ENCODE results near the gene BTBD9. TPM values are rescaled to one million over a fixed set of nuclear protein-coding genes. Genes with fewer than 3 reads are reported as not detected.

Gene BTBD9
- polyA plus RNA-seq, 1 experiment = 5.4 TPM

- no peaks in the 10 kb centered on the region for H3K27me3 ChIP-seq (ENCODE audit: control insufficient read depth, insufficient read depth, low read length)
- no peak overlapping the region for H3K4me3 ChIP-seq (ENCODE audit: low read depth, low read length)
- POLR2A ChIA-PET = no interaction called here
- TF ChIP-seq, protein P1, sequence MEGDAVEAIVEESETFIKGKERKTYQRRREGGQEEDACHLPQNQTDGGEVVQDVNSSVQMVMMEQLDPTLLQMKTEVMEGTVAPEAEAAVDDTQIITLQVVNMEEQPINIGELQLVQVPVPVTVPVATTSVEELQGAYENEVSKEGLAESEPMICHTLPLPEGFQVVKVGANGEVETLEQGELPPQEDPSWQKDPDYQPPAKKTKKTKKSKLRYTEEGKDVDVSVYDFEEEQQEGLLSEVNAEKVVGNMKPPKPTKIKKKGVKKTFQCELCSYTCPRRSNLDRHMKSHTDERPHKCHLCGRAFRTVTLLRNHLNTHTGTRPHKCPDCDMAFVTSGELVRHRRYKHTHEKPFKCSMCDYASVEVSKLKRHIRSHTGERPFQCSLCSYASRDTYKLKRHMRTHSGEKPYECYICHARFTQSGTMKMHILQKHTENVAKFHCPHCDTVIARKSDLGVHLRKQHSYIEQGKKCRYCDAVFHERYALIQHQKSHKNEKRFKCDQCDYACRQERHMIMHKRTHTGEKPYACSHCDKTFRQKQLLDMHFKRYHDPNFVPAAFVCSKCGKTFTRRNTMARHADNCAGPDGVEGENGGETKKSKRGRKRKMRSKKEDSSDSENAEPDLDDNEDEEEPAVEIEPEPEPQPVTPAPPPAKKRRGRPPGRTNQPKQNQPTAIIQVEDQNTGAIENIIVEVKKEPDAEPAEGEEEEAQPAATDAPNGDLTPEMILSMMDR (IDR thresholded peaks at IDR 0.05; ENCODE audit: insufficient read depth, low read depth, low read length) = no peak
- no peak for DNase-seq (ENCODE audit: low read depth)
- CTCF ChIA-PET = no interaction called here
- no peaks in the 10 kb centered on the region for H3K36me3 ChIP-seq (ENCODE audit: control insufficient read depth, insufficient read depth, low read length)
Observed at GRCh38 chr6:38354037-38354381, 285.7 kb downstream of the BTBD9 start.

GRCh38 chr6:38353310-38354036 lies 286.3 kb downstream of the BTBD9 start:
- ChIA-PET CTCF (interaction anchor here (1.0 kb wide), 1 partner anchor 141 kb away, joined by 3 read pairs; no protein-coding TSS in a partner anchor), POLR2A (no interaction called here)
- Histone ChIP-seq H3K4me3 (ENCODE audit: low read depth, low read length) (no peak overlapping the region), H3K36me3 (ENCODE audit: control insufficient read depth, insufficient read depth, low read length) (no peaks in the 10 kb centered on the region), H3K27me3 (ENCODE audit: control insufficient read depth, insufficient read depth, low read length) (no peaks in the 10 kb centered on the region)
- no peak for DNase-seq (ENCODE audit: low read depth)
- TF ChIP-seq, protein P1 (IDR thresholded peaks at IDR 0.05; ENCODE audit: insufficient read depth, low read depth, low read length) = no peak

- DNase-seq (ENCODE audit: low read depth) = no peak
- no peaks in the 10 kb centered on the region for H3K36me3 ChIP-seq (ENCODE audit: control insufficient read depth, insufficient read depth, low read length)
- TF ChIP-seq, protein P1 (IDR thresholded peaks at IDR 0.05; ENCODE audit: insufficient read depth, low read depth, low read length) = no peak
- ChIA-PET CTCF (interaction anchor here (0.5 to 1.0 kb wide), 3 partner anchors 11 to 142 kb away, joined by 3 to 4 read pairs (median 3); no protein-coding TSS in a partner anchor), POLR2A (no interaction called here)
- no peaks in the 10 kb centered on the region for H3K27me3 ChIP-seq (ENCODE audit: control insufficient read depth, insufficient read depth, low read length)
- H3K4me3 ChIP-seq (ENCODE audit: low read depth, low read length) = no peak overlapping the region
Observed at GRCh38 chr6:38352636-38353035, 287.1 kb downstream of the BTBD9 start.

GRCh38 chr6:38350942-38351341 lies 288.8 kb downstream of the BTBD9 start:
- Histone ChIP-seq H3K36me3 (ENCODE audit: control insufficient read depth, insufficient read depth, low read length) (no peaks in the 10 kb centered on the region), H3K4me3 (ENCODE audit: low read depth, low read length) (no peak overlapping the region), H3K27me3 (ENCODE audit: control insufficient read depth, insufficient read depth, low read length) (no peaks in the 10 kb centered on the region)
- ChIA-PET POLR2A (no interaction called here), CTCF (interaction anchor here (1.5 kb wide), 1 partner anchor 12 kb away, joined by 5 read pairs; no protein-coding TSS in a partner anchor)
- TF ChIP-seq, protein P1 (IDR thresholded peaks at IDR 0.05; ENCODE audit: insufficient read depth, low read depth, low read length) = no peak
- no peak for DNase-seq (ENCODE audit: low read depth)

DNA sequence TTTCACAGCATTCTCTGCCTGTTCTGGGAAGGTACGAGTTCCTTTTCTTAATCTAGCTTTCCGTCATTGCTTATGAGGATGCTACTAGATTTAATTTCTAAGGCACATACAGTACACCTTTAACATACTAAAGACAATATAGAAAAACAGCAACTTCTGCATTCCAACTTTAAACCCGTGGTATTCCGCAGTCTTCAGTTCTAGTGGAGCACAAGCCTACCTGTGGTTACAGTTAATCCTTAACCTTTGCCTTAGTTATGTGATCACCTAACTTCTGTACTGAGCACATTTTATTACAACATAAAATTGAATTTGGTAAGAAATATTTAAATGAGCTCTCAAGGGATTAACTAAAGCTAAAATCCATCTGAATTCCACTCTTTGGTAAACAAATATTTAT lies 289.5 kb downstream of the BTBD9 start:
- Histone ChIP-seq H3K36me3 (ENCODE audit: control insufficient read depth, insufficient read depth, low read length) (no peaks in the 10 kb centered on the region), H3K27me3 (ENCODE audit: control insufficient read depth, insufficient read depth, low read length) (no peaks in the 10 kb centered on the region), H3K4me3 (ENCODE audit: low read depth, low read length) (no peak overlapping the region)
- ChIA-PET CTCF (interaction anchor here (1.5 kb wide), 1 partner anchor 12 kb away, joined by 5 read pairs; no protein-coding TSS in a partner anchor), POLR2A (interaction anchor here (0.6 kb wide), 1 partner anchor 220 kb away, joined by 3 read pairs; no protein-coding TSS in a partner anchor)
- DNase-seq (ENCODE audit: low read depth) = no peak
- TF ChIP-seq, protein P1 (IDR thresholded peaks at IDR 0.05; ENCODE audit: insufficient read depth, low read depth, low read length) = no peak

Data from BJ (cell line).